ENCODE measurements around the gene CRIM1.

- no peak for TF ChIP-seq CTCF (IDR thresholded peaks at IDR 0.05)
- TF ChIP-seq POLR2A (IDR thresholded peaks at IDR 0.05) = no peak
- TF ChIP-seq POLR2AphosphoS5 (IDR thresholded peaks at IDR 0.05) = no peak
- TF ChIP-seq EP300 (IDR thresholded peaks at IDR 0.05) = no peak
These were observed 39.2 kb downstream of the CRIM1 start for GRCh38 chr2:36394804-36395203.
